NB4 (cell line): Measurements from ENCODE around the gene LIPF.
"Not testable (repeated sequence)": the region's sequence is repeated elsewhere in the genome, so short reads cannot be mapped to it uniquely, and the experiment has no call there.

Experiments
- DNase-seq: peaks from one replicate; pipeline ENCODE4 v3.0.0; 2010; ENCODE audit warnings: low read depth
- H3K4me3 ChIP-seq: one replicate; pipeline ENCODE4 v1.5.1; 2011; ENCODE audit warnings: mild to moderate bottlenecking, low read depth, low read length, moderate library complexity
- MYC ChIP-seq: IDR thresholded peaks from 2 replicates; pipeline ENCODE4 v1.6.1; 2011; ENCODE audit warnings: low read depth, low read length
- POLR2A ChIP-seq: IDR thresholded peaks from 2 replicates; pipeline ENCODE4 v1.6.1; 2011; ENCODE audit warnings: mild to moderate bottlenecking; ENCODE audit not compliant: insufficient read length; ENCODE audit errors: extremely low read depth
- TF ChIP-seq, protein P1 (sequence below): IDR thresholded peaks from one replicate; pipeline ENCODE4 v1.5.1; 2012; ENCODE audit warnings: low read depth, low read length
- TF ChIP-seq, protein P2 (sequence below): IDR thresholded peaks from 2 replicates; pipeline ENCODE4 v1.6.1; 2011; ENCODE audit warnings: low read depth, low read length

The LIPF gene

DNA sequence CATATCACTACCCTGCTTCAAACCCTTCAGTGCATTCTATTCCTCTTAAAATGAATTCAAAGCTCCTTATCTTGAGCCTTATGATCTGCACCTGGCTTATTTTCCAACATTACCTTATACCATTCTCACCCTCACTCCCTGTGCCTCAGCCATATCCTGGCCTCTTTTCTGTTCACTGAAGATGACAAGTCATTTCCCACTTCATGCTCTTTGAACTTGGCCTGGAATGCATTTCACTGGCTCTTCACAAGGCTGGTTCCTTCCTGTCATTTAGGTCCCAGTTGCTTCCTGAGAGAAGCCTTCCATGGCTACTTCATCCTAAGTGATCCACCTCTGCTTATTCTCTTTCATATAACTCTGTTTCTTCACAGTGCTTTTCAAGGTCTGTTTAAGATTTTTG is 3.2 kb upstream of the LIPF start:
- TF ChIP-seq, protein P1, sequence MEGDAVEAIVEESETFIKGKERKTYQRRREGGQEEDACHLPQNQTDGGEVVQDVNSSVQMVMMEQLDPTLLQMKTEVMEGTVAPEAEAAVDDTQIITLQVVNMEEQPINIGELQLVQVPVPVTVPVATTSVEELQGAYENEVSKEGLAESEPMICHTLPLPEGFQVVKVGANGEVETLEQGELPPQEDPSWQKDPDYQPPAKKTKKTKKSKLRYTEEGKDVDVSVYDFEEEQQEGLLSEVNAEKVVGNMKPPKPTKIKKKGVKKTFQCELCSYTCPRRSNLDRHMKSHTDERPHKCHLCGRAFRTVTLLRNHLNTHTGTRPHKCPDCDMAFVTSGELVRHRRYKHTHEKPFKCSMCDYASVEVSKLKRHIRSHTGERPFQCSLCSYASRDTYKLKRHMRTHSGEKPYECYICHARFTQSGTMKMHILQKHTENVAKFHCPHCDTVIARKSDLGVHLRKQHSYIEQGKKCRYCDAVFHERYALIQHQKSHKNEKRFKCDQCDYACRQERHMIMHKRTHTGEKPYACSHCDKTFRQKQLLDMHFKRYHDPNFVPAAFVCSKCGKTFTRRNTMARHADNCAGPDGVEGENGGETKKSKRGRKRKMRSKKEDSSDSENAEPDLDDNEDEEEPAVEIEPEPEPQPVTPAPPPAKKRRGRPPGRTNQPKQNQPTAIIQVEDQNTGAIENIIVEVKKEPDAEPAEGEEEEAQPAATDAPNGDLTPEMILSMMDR: no peak
- DNase-seq: no peak
- H3K4me3 ChIP-seq: no peak overlapping the region

- no peak for DNase-seq
- H3K4me3 ChIP-seq: no peak overlapping the region
- TF ChIP-seq, protein P1: no peak
- TF ChIP-seq POLR2A (no peak), MYC (no peak)
- TF ChIP-seq, protein P2, sequence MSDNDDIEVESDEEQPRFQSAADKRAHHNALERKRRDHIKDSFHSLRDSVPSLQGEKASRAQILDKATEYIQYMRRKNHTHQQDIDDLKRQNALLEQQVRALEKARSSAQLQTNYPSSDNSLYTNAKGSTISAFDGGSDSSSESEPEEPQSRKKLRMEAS: no peak
Measured at GRCh38 chr10:88661577-88661976, 2.7 kb upstream of the LIPF start.

GRCh38 chr10:88663153-88663552 is 1.1 kb upstream of the LIPF start:
- H3K4me3 ChIP-seq, DNase-seq: not testable (repeated sequence)

DNA sequence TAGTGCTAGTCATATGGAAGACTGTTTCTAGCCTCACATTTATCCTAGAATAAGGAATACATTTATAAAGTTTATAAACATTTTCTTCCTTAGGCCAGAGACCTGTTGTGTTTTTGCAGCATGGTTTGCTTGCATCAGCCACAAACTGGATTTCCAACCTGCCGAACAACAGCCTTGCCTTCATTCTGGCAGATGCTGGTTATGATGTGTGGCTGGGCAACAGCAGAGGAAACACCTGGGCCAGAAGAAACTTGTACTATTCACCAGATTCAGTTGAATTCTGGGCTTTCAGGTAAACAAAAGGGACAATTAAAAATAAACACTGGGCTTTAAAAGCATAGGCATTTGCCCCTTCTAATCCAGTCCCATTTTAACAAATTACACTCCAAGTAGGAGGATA is 4.2 kb downstream of the LIPF start:
- H3K4me3 ChIP-seq: no peak overlapping the region
- no peak for DNase-seq
- TF ChIP-seq, protein P1: no peak
- TF ChIP-seq POLR2A (no peak), MYC (no peak)
- TF ChIP-seq, protein P2: no peak

- H3K4me3 ChIP-seq: no peak overlapping the region
- no peak for DNase-seq
- TF ChIP-seq MYC: no peak
- TF ChIP-seq, protein P1: no peak
- TF ChIP-seq, protein P2: no peak
- TF ChIP-seq POLR2A: no peak
Measured at GRCh38 chr10:88670497-88670896, 6.3 kb downstream of the LIPF start.

- no peak for TF ChIP-seq MYC
- TF ChIP-seq POLR2A: no peak
- TF ChIP-seq, protein P2: no peak
- TF ChIP-seq, protein P1: no peak
- no peak for DNase-seq
- no peak overlapping the region for H3K4me3 ChIP-seq
Measured at GRCh38 chr10:88672041-88672440, 7.8 kb downstream of the LIPF start.
